Liver (tissue), 9 donors: ENCODE measurements around the gene GGA1. TPM values are rescaled to one million over a fixed set of nuclear protein-coding genes. Genes with fewer than 3 reads are reported as not detected.

Experiments used
- DNase-seq: peaks from one replicate; pipeline ENCODE4 v3.0.0-alpha.2; 2017; ENCODE audit warnings: low spot score
- H3K27ac ChIP-seq, 2 donors: one replicate each; pipeline ENCODE4 v1.7.0; 2013; ENCODE audit warnings: inconsistent platforms in 2 of 2, low read length in 2 of 2, control low read depth in 1 of 2, low read depth in 1 of 2, mild to moderate bottlenecking in 1 of 2
- H3K27me3 ChIP-seq, 4 donors: one replicate each; pipeline versions ENCODE4 v1.6.1 to v1.7.0; 2013; ENCODE audit warnings: low read length in 3 of 4, inconsistent platforms in 1 of 4, mild to moderate bottlenecking in 1 of 4, moderate library complexity in 1 of 4; ENCODE audit not compliant: control insufficient read depth in 4 of 4, insufficient read depth in 4 of 4
- H3K36me3 ChIP-seq, 4 donors: one replicate each; pipeline versions ENCODE4 v1.6.1 to v1.7.0; 2013; ENCODE audit warnings: low read length in 3 of 4, mild to moderate bottlenecking in 3 of 4, low read depth in 1 of 4, moderate library complexity in 1 of 4; ENCODE audit not compliant: control insufficient read depth in 4 of 4, insufficient read depth in 3 of 4
- H3K4me1 ChIP-seq, 4 donors: one replicate each; pipeline versions ENCODE4 v1.6.1 to v1.7.0; 2013; ENCODE audit warnings: low read length in 3 of 4, mild to moderate bottlenecking in 3 of 4, moderate library complexity in 1 of 4; ENCODE audit not compliant: control insufficient read depth in 4 of 4, insufficient read depth in 4 of 4
- H3K4me3 ChIP-seq, 3 donors: one replicate each; pipeline versions ENCODE4 v1.6.1 to v1.7.0; 2013; ENCODE audit warnings: low read length in 3 of 3, control low read depth in 1 of 3, low read depth in 1 of 3, mild to moderate bottlenecking in 1 of 3
- H3K9ac ChIP-seq, 2 donors: one replicate each; pipeline ENCODE4 v1.7.0; 2013; ENCODE audit warnings: low read length in 2 of 2, mild to moderate bottlenecking in 2 of 2, moderate library complexity in 2 of 2, control low read depth in 1 of 2, low read depth in 1 of 2
- H3K9me3 ChIP-seq, 4 donors: one replicate each; pipeline versions ENCODE4 v1.6.1 to v1.7.0; 2013; ENCODE audit warnings: low read length in 3 of 4; ENCODE audit not compliant: control insufficient read depth in 4 of 4
- ATF3 ChIP-seq: IDR thresholded peaks from 2 replicates; pipeline ENCODE4 v1.6.1; 2016; ENCODE audit warnings: antibody characterized with exemption
- EGR1 ChIP-seq, 2 donors: IDR thresholded peaks; 2 replicates each; pipeline ENCODE4 v1.6.1; 2016 to 2018; ENCODE audit warnings: antibody characterized with exemption in 2 of 2, low read depth in 2 of 2
- FOXA1 ChIP-seq: IDR thresholded peaks from 2 replicates; pipeline ENCODE4 v1.6.1; 2016; ENCODE audit warnings: antibody characterized with exemption
- FOXA2 ChIP-seq: IDR thresholded peaks from 2 replicates; pipeline ENCODE4 v1.6.1; 2016; ENCODE audit warnings: antibody characterized with exemption
- GABPA ChIP-seq, 2 donors: IDR thresholded peaks in 1 of 2; conservative IDR thresholded peaks in 1 of 2; 2 replicates each; pipeline ENCODE4 v1.6.1; 2016; ENCODE audit warnings: antibody characterized with exemption in 2 of 2, mild to moderate bottlenecking in 1 of 2, moderate library complexity in 1 of 2
- HNF4A ChIP-seq, 2 donors: conservative IDR thresholded peaks; 2 replicates each; pipeline ENCODE4 v1.6.1; 2016; ENCODE audit warnings: antibody characterized with exemption in 2 of 2, mild to moderate bottlenecking in 2 of 2
- JUND ChIP-seq, 2 donors: IDR thresholded peaks; 2 replicates each; pipeline ENCODE4 v1.6.1; 2016; ENCODE audit warnings: antibody characterized with exemption in 2 of 2
- NR2F2 ChIP-seq: IDR thresholded peaks from 2 replicates; pipeline ENCODE4 v1.6.1; 2016; ENCODE audit warnings: antibody characterized with exemption
- RAD21 ChIP-seq, 2 donors: IDR thresholded peaks; 2 replicates each; pipeline ENCODE4 v1.6.1; 2016; ENCODE audit warnings: antibody characterized with exemption in 2 of 2, mild to moderate bottlenecking in 2 of 2
- REST ChIP-seq: IDR thresholded peaks from 2 replicates; pipeline ENCODE4 v1.6.1; 2016; ENCODE audit warnings: antibody characterized with exemption, mild to moderate bottlenecking
- RXRA ChIP-seq, 2 donors: IDR thresholded peaks; 2 replicates each; pipeline ENCODE4 v1.6.1; 2017 to 2018; ENCODE audit warnings: antibody characterized with exemption in 2 of 2, mild to moderate bottlenecking in 1 of 2
- SP1 ChIP-seq: IDR thresholded peaks from 2 replicates; pipeline ENCODE4 v1.6.1; 2018; ENCODE audit warnings: antibody characterized with exemption, mild to moderate bottlenecking
- TAF1 ChIP-seq: conservative IDR thresholded peaks from 2 replicates; pipeline ENCODE4 v1.6.1; 2016; ENCODE audit warnings: antibody characterized with exemption, mild to moderate bottlenecking
- WGBS: extraction: QIAGEN DNeasy Blood & Tissue Kit; methylation state at CpG from one replicate; pipeline ENCODE4 v1.1.7; 2013; 5-methylcytosine and 5-hydroxymethylcytosine counted together
- polyA plus RNA-seq, 2 donors: library from polyadenylated mRNA; stranded (reverse) in 1 of 2; unstranded in 1 of 2; fragments of 200-250 nt in 1 of 2; fragments of >200 nt in 1 of 2; fragmentation: Nextera tagmentation in 1 of 2; extraction: Ambion mirVana in 1 of 2; gene quantifications; one replicate each; pipeline versions ENCODE4 v1.2.1 to v1.2.3, GENCODE V29; 2013 to 2015
- total RNA-seq, 2 donors: library from RNA; depleted of rRNA; stranded (reverse); fragments of >200 nt; gene quantifications; one replicate each; pipeline ENCODE4 v1.2.3, GENCODE V29; 2014
- TF ChIP-seq, protein P1 (sequence below): fragments of 150-350 bp; IDR thresholded peaks from 2 replicates; pipeline ENCODE4 v1.5.1; 2017; ENCODE audit warnings: improper control_type of control experiment, low read depth, low read length; ENCODE audit not compliant: missing input control
- TF ChIP-seq, protein P2 (sequence below): IDR thresholded peaks from 2 replicates; pipeline ENCODE4 v1.6.1; 2016; ENCODE audit warnings: antibody characterized with exemption
- donor health status: healthy.
- donor health status: healthy.
- donor health status: healthy.
- donor health status: healthy.
- donor health status: healthy.

GGA1 gene
- total and polyA plus RNA-seq, 4 donors = 15.1 to 26.4 (median 17.8) TPM

GRCh38 chr22:37591823-37592404 is 16.7 kb upstream of the GGA1 start (continued):
- no peak for TF ChIP-seq REST

DNA sequence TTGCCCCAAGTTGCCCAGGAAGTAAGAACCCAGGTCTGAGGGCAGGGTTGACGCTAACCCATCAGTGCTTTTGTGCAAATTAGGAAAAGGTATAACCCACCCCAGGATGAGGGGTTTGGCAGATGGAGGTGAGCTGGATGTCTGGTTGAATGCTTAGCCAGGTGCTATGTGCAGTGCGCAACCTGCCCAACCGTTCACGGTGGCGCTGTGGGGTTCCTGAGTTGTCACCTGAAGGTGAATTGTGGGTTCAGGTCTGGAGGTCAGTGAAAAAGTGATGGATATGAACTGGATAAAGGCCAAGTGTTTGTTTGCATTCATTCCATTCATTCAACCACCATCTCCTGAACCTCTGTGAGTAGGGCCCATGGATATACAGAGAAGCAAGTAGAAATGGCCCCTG is 14.4 kb upstream of the GGA1 start:
- H3K4me1 ChIP-seq = peaks cover 0 to 10% (median 3%) of the 10 kb centered on the region in 4 donors
- H3K36me3 ChIP-seq = no peaks in the 10 kb centered on the region
- no peak overlapping the region for H3K27ac ChIP-seq
- H3K27me3 ChIP-seq = no peaks in the 10 kb centered on the region
- no peaks in the 10 kb centered on the region for H3K9me3 ChIP-seq
- WGBS = 90% methylated on average over 5 of the region's 5 CpGs
- no peak overlapping the region for H3K4me3 ChIP-seq
- H3K9ac ChIP-seq = no peak overlapping the region
- TF ChIP-seq EGR1 (IDR thresholded peaks at IDR 0.05; ENCODE audit: low read depth in 2 of 2) (no peak), TAF1 (no peak), REST (no peak), SP1 (no peak), NR2F2 (no peak), HNF4A (conservative IDR thresholded peaks at IDR 0.05) (no peak), GABPA (IDR thresholded peaks at IDR 0.05 in 1 of 2, conservative IDR thresholded peaks at IDR 0.05 in 1 of 2) (no peak), FOXA2 (no peak), ATF3 (no peak), RXRA (IDR thresholded peaks at IDR 0.05) (no peak), FOXA1 (no peak), JUND (IDR thresholded peaks at IDR 0.05) (no peak), RAD21 (IDR thresholded peaks at IDR 0.05) (no peak)
- TF ChIP-seq, protein P1, sequence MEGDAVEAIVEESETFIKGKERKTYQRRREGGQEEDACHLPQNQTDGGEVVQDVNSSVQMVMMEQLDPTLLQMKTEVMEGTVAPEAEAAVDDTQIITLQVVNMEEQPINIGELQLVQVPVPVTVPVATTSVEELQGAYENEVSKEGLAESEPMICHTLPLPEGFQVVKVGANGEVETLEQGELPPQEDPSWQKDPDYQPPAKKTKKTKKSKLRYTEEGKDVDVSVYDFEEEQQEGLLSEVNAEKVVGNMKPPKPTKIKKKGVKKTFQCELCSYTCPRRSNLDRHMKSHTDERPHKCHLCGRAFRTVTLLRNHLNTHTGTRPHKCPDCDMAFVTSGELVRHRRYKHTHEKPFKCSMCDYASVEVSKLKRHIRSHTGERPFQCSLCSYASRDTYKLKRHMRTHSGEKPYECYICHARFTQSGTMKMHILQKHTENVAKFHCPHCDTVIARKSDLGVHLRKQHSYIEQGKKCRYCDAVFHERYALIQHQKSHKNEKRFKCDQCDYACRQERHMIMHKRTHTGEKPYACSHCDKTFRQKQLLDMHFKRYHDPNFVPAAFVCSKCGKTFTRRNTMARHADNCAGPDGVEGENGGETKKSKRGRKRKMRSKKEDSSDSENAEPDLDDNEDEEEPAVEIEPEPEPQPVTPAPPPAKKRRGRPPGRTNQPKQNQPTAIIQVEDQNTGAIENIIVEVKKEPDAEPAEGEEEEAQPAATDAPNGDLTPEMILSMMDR = no peak
- TF ChIP-seq, protein P2, sequence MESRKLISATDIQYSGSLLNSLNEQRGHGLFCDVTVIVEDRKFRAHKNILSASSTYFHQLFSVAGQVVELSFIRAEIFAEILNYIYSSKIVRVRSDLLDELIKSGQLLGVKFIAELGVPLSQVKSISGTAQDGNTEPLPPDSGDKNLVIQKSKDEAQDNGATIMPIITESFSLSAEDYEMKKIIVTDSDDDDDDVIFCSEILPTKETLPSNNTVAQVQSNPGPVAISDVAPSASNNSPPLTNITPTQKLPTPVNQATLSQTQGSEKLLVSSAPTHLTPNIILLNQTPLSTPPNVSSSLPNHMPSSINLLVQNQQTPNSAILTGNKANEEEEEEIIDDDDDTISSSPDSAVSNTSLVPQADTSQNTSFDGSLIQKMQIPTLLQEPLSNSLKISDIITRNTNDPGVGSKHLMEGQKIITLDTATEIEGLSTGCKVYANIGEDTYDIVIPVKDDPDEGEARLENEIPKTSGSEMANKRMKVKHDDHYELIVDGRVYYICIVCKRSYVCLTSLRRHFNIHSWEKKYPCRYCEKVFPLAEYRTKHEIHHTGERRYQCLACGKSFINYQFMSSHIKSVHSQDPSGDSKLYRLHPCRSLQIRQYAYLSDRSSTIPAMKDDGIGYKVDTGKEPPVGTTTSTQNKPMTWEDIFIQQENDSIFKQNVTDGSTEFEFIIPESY = no peak
- no peak for DNase-seq
